ENCODE results near the gene PCID2. TPM values are rescaled to one million over a fixed set of nuclear protein-coding genes. Genes with fewer than 3 reads are reported as not detected.

Gene PCID2
- total RNA-seq, 1 donor from 2014 or later = 59.7 TPM

DNA sequence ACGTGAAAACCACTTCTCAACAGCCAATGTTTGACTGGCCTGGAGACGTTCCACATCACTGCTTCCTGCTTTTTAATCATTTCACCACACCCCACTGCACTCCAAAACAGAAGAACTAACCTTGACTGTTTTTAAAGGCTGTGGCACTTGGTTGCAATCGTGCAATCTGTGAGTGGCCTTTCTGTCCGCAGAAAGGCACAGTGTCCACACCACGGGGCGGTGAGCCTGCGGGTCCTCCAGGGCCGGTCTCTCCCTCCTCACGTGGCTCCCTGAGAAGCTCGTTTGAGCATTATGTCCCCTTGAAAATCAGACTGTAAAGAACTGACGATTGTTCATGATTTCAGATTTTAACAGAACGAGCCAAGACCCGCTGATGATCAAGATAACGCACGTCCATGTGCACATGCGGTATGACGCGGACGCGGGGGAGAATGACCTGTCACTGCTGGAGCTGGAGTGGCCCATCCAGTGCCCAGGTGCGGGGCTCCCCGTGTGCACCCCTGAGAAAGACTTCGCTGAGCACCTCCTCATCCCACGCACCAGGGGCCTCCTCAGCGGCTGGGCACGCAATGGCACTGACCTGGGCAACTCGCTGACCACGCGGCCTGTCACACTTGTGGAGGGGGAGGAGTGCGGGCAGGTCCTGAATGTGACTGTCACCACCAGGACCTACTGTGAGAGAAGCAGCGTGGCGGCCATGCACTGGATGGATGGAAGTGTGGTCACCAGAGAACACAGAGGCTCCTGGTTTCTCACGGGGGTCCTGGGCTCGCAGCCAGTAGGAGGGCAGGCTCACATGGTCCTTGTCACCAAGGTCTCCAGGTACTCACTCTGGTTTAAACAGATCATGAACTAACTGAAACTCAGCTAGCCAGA lies 37.0 kb downstream of the PCID2 start:
- H3K9me3 Mint-ChIP-seq = no peaks in the 10 kb centered on the region
- no peak overlapping the region for H3K27ac Mint-ChIP-seq
- DNase-seq (ENCODE audit: extremely low spot score, unreplicated experiment) = no peak
- no peak for TF ChIP-seq CTCF (conservative IDR thresholded peaks at IDR 0.05)
- no peak overlapping the region for H3K4me3 Mint-ChIP-seq
- peaks cover 3% of the 10 kb centered on the region for H3K4me1 Mint-ChIP-seq (ENCODE audit: unreplicated experiment)
- no peaks in the 10 kb centered on the region for H3K27me3 Mint-ChIP-seq
- H3K36me3 Mint-ChIP-seq = peaks cover 31% of the 10 kb centered on the region

- Mint-ChIP-seq H3K4me1 (ENCODE audit: unreplicated experiment) (peaks cover 3% of the 10 kb centered on the region), H3K27me3 (no peaks in the 10 kb centered on the region), H3K4me3 (no peak overlapping the region), H3K36me3 (peaks cover 25% of the 10 kb centered on the region), H3K9me3 (no peaks in the 10 kb centered on the region), H3K27ac (no peak overlapping the region)
- DNase-seq (ENCODE audit: extremely low spot score, unreplicated experiment) = no peak
- TF ChIP-seq CTCF (conservative IDR thresholded peaks at IDR 0.05) = no peak
Measured at GRCh38 chr13:113170511-113170910, 38.0 kb downstream of the PCID2 start.

DNA sequence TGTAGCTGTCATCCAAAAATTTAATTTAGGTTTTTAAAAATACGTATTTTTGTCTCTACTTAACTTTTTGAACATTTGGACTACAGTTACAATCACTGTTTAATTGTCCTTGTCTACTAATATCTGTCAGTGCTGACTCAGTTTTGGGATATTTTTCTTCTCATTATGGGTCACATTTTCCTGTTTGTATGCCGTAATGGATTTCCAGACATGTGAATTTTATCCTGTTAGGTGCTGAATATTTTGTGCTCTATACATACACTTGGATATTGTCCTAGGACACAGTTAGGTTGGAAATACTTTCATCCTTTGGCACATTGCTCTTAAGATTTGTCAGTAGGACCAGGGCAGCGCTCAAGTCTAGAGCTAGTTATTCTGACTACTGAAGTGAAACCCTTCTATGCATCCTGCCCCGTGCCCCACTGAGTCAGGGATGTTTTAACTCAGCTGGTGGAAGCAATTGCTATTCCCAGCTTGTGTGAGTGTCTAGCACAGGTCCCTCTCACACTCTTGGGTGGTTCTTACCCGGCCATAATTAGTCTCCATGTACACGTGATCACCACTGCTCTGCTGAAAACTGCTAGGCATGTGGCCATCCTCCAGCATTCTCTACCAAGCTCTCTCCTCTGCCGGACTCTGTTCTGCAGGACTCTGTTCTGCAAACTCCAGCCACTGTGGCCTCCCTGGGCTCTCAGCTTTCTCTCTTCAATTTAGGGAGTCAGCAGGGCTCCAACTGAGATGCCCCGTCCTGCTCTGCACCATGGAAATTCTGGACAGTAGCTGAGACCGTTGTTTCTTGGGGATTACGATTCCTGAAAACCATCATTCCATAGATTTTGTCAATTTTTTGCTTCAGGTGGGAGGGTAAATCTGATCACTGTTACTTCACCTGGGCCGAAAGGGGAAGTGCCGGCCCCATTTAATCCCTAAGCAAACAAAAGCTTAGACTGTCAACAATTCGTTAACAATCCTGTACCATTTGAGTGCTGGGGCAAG lies 38.9 kb downstream of the PCID2 start:
- peaks cover 2% of the 10 kb centered on the region for H3K27me3 Mint-ChIP-seq
- no peak for DNase-seq (ENCODE audit: extremely low spot score, unreplicated experiment)
- no peak for TF ChIP-seq CTCF (conservative IDR thresholded peaks at IDR 0.05)
- H3K4me1 Mint-ChIP-seq (ENCODE audit: unreplicated experiment) = peaks cover 3% of the 10 kb centered on the region
- peak overlapping the region; percentile 27 for H3K4me3 Mint-ChIP-seq
- H3K36me3 Mint-ChIP-seq = peaks cover 20% of the 10 kb centered on the region
- H3K27ac Mint-ChIP-seq = no peak overlapping the region
- H3K9me3 Mint-ChIP-seq = no peaks in the 10 kb centered on the region

GRCh38 chr13:113168211-113168610 lies 40.3 kb downstream of the PCID2 start:
- Mint-ChIP-seq H3K36me3 (peaks cover 17% of the 10 kb centered on the region), H3K4me1 (ENCODE audit: unreplicated experiment) (peaks cover 3% of the 10 kb centered on the region), H3K4me3 (no peak overlapping the region), H3K27ac (no peak overlapping the region), H3K27me3 (peaks cover 8% of the 10 kb centered on the region), H3K9me3 (no peaks in the 10 kb centered on the region)
- DNase-seq (ENCODE audit: extremely low spot score, unreplicated experiment) = no peak
- no peak for TF ChIP-seq CTCF (conservative IDR thresholded peaks at IDR 0.05)

DNA sequence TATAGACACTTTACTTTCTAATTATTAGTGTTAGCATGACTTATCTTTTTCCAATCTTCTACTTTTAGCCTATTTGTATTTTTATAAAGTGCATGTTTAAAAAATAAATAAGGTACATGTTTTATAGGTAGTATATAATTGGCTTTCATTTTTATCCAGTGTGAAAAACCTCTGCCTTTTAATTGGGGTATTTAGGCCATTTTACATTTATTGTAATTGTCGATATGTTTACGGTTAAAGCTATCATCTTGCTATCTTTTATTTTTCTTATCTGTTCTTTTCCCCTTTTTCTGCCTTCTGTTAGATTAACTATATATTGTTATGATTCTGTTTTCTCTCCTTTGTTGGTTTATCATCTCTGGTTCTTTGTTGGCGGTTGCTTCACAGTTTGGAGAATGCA lies 40.9 kb downstream of the PCID2 start:
- H3K27me3 Mint-ChIP-seq = peaks cover 10% of the 10 kb centered on the region
- no peaks in the 10 kb centered on the region for H3K9me3 Mint-ChIP-seq
- no peak for DNase-seq (ENCODE audit: extremely low spot score, unreplicated experiment)
- H3K36me3 Mint-ChIP-seq = peaks cover 17% of the 10 kb centered on the region
- TF ChIP-seq CTCF (conservative IDR thresholded peaks at IDR 0.05) = no peak
- H3K4me1 Mint-ChIP-seq (ENCODE audit: unreplicated experiment) = peaks cover 3% of the 10 kb centered on the region
- no peak overlapping the region for H3K4me3 Mint-ChIP-seq
- no peak overlapping the region for H3K27ac Mint-ChIP-seq

Data from type B pancreatic cell (in vitro differentiated cells).